ENCODE data around the gene FBRSL1.

FBRSL1 gene

DNA sequence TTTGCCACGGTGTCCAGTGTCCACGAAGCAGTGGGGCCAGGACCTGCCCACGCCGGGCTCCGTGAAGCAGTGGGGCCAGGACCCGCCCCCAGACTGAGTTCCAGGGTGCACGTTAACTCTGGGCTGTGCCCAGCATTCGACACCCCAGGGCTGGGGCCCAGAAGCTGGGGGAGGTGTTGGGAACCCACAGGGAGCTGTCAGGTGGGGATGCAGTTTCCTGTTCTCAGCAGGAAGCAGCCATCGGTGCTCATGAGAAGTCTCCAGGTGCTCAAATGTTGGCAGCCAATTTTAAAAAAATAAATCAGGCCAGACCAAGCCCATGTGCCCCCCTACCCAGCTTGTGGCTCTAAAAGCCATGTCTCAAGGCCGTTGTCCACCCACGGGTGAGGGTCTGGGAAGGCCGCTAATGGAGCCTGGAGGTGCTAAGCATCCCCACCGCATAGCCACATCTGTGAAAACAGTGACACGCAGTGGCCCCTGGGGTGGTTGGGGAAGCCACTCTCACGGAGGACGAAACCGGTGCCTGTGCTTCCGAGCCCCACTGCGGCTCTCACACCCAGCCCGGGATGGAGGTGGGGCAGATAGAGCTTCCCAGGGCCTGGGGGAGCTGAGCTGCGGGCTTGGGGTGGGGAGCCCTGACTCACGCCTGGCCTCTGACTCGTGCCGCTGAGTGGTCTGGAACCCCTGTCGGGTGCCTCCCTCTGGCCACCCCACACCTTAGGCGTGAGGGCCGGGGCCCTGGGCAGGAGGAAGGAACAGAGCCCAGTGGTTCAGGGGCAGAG, 53.5 kb downstream of the FBRSL1 start:
- DNase-seq = no peak

DNA sequence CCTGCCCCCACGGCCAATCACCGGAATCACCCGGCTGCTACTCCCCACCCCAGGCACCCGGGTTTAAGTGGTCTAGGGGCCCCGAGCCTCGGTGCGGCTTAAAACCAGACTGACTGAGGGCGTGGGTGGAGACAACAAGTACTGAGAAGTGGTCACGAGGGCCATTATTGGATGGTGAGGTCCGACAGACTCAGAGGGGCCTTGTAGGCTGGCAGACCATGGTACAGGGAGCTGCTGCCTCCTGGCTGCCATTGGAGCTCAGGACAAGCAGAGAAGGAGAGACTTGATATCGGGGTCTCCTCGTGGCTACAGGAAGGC, 54.1 kb downstream of the FBRSL1 start:
- DNase-seq = no peak

DNA sequence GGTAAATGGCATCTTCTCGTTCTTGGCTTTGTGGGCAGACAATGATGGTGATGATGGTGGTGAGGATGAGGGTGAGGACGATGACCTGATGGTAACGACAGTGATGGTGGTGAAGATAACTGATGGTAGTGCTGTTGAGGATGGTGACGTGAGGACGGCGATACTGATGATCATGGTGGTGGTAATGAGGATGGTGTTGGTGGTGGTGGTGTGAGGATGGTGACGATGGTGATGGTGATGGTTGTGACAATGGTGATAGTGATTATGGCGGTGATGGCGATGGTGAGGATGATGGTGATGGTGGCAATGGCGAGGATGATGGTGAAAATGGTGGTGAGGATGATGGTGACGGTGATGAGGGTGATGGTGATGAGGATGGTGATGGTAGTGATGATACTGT, 54.5 kb downstream of the FBRSL1 start:
- no peak for DNase-seq

DNA sequence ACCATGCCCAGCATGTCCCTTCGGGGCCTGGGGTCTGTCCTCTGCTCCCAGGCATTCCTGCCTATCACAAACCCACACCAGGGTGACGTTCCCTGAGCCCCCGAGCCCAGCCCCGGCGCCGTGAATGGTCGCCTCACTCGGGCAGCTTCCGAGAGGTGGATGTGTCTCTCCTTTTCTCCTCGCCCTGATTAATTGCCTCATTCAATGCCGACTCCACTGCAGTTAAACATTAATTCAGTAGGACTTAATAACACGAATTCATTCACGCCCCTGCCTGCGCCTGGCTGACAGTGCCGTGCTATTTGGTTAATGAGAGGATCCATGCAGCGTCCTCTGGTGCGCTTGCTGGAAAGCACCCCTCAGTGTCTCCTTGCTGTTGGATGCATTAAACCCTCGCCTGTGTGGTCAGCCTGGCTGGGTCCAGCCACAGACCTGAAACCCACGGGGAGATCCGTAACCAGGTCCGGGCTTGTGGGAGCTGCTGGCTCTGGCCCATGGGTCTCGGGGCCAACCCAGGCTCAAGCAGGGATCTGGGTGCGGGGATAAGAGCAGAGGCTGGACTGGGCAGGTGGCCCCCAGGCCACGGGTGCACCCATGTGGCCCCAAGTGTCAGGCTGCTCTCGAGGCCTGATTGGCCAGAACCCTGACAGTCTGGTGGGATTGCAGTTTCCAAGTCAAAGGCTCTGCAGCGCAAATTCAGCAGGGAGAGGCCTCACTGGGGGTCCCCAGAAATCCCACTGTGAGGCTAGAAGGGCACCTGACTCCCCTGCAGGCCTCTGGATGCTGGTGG, 55.4 kb downstream of the FBRSL1 start:
- DNase-seq = no peak

DNA sequence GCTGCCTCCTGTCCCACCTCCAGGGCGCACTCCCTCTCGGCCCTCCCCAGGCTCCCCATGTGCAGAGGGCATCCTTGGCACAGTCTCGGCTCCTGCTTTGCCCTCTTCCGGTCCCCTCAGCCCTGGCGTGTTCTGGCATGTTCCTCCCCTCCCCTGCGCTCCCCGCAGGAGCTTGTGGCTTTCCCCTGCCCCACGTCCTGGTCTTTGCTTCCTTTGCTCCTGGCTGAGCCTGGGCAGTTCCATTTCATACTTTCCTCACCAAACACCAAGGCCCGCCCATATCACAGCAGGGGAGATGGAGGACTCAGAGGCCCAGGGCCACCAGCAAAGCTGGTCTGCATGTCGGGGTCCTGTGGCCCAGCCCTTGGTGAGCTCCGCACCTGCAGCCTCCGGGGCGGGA, 56.0 kb downstream of the FBRSL1 start:
- peak; percentile 31 for DNase-seq

DNA sequence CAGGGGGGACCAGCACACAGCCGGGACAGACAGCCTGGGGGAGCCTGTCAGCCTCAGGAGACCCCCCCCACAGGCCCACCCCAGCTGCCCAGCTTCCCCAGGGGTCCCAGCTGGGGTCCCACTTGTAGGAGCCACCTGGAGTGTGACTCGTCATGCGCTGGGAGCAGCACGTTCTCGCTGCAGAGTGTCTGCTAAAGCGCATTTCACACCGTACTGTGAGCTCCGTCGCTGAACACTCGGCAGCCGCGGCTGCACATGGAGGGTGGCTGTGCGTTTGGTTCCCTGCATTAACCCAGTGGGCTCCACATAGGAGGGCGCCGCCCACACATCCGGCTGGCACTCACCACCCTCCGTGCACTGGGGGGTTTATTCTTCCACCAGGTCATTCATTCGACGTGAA, 56.7 kb downstream of the FBRSL1 start:
- no peak for DNase-seq

DNA sequence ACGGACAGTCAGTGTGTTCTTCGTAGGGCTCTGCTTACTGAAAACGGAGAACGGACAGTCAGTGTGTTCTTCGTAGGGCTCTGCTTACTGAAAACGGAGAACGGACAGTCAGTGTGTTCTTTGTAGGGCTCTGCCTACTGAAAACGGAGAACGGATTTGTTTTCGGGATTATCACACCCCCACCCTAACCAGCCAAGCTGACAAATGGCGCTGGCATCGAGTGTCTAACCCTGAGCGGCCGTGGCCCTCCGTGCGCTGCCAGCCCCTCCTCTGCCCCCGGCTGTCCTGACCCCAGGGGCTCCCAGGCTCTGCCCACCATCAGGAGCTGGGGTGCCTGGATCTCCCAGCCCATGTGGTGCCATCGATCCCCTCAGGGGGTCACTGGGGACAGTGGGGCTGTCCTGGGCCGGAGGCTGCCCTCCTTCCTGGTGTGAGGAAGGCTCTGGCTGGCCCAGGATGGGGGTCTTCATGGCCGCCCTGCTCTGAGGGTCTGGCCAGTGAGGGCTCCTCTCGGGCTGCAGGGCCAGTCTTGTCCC, 57.3 kb downstream of the FBRSL1 start:
- DNase-seq = no peak

DNA sequence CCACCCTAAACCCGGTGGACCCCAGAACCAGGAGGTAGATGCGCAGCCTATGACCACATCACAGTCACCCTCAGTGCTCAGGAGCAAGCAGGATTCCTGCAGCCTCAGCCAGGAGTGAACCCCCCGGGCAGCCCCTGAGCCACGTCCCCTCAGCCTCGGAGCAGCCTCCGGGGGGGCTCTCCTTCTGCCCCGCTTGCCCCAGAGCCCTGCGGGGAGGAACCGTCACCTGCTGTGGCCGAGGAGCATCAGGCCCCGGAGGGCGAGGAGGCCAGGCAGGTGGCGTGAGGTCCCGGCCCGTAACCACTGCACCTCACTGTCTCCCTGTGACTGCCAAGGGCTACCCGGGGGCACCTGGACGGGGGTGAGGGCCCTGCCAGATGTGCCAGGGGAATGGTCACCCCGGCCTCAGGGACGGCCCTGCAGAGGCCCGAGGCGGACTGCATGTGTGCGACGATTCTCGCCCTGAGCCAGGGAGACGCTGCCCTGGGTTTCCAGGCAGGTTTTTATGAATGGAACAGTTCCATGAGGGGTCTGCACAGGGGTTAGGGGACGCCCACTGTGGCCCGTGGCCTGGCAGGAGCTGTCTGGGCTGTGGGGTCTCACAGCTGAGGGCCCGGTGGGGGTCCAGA, 58.6 kb downstream of the FBRSL1 start:
- DNase-seq = no peak

DNA sequence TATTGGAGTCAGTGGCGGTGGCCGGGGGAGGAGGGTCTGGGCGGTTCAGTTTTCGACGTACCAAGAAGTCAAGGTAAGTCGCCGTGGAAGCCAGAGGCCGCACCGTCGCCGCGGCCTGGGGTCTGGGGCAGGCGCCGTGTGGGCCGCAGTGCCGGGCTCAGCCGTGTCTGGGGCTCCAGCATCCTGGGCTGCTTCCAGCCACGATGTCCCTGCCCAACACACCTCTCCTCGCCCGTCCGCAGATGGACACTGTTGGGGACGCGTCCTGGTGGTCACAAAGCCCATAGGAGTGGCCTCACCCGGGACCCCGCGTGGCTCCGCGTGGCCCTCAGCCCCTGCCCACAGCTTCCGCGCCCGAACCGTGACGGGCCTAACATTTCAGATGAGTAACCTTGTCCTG, 59.1 kb downstream of the FBRSL1 start:
- no peak for DNase-seq

DNA sequence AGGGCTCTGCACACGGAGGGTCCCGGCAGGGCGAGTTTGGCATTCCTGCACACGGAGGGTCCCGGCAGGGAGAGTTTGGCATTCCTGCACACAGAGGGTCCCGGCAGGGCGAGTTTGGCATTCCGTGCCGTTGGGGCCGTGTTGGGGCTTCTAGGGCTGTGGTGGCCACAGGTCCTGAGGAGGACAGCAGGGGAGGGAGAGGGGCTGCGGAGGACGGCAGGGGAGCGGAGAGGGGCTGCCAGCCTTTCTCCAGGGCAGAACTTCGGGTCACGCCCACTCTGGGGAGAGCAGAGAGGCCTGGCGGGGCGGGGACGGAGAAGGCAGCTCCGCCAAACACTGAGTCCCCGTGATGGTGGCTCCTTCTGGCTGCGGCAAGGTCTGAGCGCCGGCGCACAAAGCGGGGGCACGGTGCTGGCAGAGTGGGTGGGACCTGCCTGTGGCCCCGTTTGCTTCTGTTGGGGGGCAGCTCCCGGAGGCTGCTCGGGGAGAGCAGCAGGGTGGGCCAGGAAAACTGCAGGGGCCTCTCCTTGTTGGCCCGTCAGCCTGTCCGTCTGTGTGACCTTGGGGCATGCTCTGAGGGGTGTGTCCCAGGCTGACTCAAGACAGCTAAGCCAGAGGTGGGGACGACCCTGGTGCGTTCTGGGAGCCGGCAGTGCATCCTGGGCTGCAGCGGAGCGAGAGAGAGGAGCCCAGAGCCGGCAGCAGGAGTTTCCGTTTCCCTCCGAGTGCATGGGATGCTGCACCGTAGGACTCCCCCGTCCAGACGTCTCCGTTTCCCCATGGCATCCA, 60.3 kb downstream of the FBRSL1 start:
- no peak for DNase-seq

DNA sequence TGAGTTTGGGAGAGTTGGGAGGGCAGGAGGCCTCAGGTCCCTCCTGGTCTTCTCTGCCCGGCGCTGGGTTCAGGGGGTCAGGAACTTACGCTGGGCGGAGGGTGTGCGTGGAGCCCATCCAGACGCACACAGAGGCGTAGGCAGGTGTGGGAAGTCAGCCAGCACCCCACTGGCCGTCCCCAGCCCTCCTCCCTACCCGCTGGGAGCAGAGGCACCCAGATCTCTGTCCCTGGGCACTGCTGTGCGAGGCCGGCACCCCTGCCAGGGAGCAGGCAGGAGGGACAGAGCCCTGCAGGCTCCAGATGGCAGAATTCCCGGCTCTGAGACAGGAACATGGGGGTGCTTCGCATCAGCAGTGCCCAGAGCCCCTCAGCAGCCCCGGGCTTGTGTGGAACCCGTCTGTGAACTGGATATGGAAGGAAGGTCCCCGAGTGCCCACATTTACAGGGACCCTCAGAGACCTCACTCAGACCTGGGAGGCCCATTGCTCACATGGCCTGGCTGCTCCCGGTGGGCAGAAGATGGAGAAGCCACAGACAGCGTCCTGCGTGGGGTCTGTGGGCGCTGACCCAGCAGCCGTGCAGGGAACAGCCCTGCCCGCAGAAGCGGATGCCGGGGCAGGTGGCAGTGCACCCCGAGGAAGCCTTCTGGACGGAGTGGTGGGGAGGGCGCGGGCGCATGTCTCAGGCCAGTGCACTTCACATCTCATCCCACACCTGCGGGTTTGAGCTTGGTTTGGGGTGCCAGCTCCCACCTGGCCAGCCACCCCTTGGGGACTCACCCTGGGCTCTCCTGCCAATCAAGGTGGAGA, 61.1 kb downstream of the FBRSL1 start:
- no peak for DNase-seq

DNA sequence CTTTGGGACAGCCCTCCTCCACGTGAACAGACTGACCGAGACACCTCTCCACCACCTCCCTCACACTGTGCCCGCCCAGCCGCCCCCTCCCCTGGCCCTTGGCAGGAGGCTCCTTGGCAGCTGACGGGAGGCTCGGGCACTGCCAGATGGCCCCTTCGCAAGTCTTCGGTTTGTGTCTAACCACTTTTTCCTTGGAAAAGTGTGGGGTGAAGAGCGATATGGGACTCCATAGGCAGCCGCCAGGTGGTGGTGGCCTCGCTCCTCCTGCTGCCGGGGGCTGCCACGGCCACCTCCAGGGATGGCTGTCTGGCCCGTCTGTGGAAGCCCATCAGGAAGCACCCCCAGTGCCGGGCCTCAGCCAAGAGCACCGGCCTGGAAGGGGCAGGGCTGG, 61.7 kb downstream of the FBRSL1 start:
- DNase-seq = no peak

DNA sequence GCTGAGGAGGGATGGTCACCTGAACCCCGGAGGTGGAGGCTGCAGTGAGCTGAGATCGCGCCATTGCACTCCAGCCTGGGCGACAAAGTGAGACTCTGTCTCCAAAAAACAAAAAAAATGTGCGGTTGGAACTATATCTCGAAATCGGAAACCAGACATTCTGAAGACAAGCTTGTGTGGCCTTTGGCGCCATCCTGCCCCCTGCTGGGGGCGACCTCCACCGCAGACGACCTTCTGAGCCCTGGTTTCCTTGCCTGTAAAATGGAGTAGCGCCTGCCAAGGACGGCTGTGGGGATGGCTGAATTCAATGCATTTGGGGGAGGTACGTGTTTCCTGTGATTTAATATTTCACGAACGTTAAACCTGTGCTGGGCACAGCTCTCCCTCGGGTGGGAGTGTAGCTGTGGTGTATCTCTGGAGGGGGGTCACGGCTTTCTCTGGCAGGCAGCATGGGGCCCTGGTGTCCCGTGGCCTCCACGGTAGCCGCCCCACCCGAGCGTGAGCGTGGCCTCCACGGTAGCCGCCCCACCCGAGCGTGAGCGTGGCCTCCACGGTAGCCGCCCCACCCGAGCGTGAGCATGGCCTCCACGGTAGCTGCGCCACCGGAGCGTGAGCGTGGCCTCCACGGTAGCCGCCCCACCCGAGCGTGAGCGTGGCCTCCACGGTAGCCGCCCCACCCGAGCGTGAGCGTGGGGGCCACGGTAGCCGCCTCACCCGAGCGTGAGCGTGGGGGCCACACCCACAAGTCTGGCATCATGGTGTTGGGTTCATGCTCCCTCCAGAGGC, 65.1 kb downstream of the FBRSL1 start:
- no peak for DNase-seq

DNA sequence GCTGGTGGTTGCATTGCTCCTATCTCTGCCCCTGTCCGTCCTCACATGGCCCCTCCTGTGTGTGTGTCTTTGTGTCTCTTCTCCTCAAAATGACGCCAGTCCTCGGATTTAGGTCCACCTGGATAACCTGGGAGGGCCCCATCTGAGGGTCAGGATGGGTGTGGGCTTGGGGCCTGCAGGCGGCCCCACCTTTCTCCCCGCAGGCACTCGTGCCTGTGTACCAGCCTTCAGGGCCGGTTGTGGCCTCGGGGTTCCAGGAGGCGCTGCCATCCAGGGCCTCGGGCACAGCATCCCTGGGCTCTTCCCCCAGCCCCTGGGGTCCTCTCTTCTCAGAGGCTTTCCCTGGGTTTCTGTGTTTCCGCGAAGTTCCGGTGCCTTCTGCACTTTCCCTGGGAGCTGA, 65.7 kb downstream of the FBRSL1 start:
- no peak for DNase-seq

DNA sequence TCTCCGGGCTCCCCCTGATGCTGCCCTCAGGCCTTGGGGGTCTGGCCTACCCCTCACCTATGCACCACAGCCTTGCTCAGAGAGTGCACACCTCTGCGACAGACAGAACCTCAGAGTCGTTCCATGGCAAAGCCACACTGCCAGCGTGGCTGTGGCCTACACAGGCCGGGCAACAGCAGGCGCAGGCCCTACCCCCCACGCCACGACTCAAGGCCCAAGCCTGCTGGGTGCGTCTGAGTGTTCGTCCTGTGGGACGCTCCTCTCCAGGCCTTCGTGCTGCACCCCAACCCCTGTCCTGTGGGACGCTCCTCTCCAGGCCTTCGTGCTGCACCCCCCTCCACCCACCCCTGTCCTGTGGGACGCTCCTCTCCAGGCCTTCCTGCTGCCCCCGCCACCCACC, 66.3 kb downstream of the FBRSL1 start:
- DNase-seq = no peak

DNA sequence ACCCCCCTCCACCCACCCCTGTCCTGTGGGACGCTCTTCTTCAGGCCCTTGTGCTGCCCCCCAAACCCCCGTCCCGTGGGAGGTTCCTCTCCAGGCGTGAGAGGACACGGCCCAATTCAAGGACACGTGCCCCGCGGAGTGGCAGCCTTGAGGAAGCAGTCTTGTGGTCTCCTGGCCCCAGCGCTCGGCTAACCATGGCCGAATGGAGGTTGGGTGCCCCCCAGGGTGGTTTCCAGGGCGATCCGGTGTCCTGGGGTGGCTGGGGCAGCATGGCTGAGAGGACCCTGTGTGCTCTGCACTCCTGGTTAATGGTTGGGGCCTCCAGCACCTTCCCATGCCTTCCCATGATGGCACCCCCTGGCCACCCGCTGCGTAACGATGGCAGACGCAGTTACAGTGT, 66.8 kb downstream of the FBRSL1 start:
- no peak for DNase-seq

DNA sequence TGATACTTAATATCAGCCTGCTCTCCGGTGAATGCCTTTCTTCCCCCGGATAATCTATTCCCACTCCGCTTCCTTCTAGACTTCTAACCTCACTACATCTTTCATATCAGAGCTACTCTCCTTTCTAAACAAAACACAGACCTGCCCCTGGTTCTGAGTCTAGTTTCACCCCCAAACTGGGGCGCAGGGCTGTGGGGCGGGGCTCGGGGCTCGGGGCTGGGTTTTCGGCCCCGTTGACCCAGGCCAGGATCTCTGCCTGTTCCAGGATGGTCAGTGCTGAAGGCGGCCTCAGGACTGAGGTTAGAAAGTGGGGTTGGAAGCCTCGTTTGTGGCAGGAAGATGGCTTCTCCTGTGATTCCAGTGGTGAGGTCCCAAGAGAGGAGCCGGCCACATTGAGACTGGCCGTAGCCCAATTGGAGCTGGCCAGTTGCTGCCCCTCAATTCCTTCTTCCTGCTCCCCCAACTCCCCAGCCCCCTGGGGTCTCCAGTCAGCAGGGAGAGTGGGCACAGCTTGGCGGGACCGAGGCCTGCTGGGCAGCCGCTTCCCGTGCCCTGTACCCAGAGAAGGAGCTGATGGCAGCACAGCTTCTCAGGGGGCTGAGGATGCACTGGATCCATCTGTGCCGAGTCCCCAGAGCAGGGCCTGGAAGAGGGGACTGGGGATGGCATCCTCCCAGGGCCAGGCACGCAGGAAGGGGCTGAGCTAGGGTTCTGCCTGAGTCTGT, 67.5 kb downstream of the FBRSL1 start:
- DNase-seq = no peak

DNA sequence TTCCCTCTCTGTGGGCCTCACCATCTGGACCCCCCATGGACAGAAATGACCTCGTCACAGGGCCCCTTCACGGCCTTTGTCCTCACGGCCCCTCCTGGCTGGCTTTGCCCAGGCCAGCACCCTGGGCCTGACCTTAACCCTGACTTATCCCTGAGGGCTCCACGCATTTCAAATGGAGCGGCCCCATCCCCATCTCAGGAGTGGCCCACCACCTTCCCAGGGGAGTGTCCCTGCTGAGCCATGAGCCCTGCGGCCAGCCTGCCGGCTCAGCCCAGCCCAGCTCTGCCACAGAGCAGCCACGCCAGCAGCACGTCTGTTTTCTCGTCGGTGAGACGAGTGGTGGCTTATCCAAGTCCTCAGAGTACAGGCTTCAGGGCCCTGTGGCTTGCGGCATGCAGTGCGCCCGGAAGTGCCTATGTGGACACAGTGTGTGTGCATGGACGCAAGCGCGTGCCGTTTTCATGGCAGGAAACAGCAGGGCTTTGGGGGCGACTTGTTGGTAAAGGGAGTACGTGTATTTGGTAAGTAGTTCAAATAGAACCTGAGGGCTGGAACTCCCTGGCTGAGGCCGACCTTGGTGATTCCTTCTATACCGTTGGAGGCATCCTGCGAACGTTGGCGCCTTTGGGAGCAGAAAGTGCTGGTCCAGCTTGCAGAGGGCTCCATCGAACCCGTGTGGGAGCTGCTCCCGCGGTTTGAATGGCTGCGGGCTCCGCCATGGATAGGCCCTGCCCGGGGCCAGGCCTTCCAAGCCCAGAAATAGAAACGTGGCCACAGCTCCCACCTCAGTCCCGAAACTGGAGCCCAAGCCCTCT, 68.3 kb downstream of the FBRSL1 start:
- DNase-seq = no peak

DNA sequence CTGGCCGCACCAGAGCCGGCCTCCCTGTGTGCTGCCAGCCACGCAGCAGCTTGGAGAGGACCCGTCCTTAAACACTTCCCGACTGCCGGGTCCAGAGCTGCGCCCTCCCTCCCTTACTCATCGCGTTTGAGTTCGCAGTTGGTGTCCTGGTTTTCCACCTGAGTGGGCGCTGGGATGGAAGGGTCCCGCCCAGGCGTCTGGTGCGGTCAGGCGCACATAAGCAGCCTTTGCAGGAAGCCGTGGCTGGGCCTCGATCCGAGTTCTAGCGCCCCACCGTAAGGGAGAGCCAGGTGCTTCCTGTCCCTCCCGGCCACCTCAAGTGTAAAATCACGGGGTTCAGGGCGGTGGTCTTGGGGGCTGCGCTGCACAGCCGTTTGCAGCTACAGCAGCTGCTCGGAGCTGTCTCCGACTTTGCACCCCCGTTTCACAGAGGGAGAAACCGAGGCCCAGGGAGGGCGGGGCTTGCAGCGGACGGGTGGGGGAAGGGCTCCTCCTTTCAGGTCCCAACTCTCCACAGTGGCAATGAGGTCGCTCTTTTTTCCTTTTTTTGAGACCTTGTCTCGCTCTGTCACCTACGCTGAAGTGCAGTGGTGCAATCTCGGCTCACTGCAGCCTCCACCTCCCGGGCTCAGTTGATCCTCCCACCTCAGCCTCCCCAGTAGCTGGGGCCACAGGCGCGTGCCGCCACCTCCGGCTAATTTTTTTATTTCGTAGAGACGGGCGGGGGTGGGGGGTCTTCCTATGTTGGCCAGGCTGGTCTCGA, 69.1 kb downstream of the FBRSL1 start:
- no peak for DNase-seq
